HepG2 (cell line): ENCODE results near the gene NBEAL2. TPM values are rescaled to one million over a fixed set of nuclear protein-coding genes. Genes with fewer than 3 reads are reported as not detected.
A peak's percentile ranks its signal among the peaks of the same experiment; 100 is the strongest.

Experiments
- ATAC-seq: fragments of 200-7000 bp; cut with Tn5 transposase; 3 replicates; pipeline ENCODE4 v1.9.1; 2020; ENCODE audit warnings: mild to moderate bottlenecking, moderate library complexity
- BruUV-seq: library from RNA; stranded (reverse); fragments of 400-500 nt; replicated peaks from 2 replicates; lab custom pipeline; 2021; lab: Mats Ljungman, UMichigan
- CTCF ChIA-PET: fragments of 300-600 bp; formaldehyde crosslinking; extraction: SDS; loops from one replicate; lab custom pipeline; 2021; ENCODE audit warnings: low total read pairs, inconsistent platforms, low intra/inter-chr PET ratio; lab: Yijun Ruan, JAX
- POLR2A ChIA-PET: fragments of 350-600 bp; sonication (Branson Sonifier 250); formaldehyde crosslinking; loops from one replicate; lab custom pipeline; 2020; ENCODE audit warnings: antibody characterized with exemption, inconsistent platforms; lab: Yijun Ruan, JAX
- DNase-seq: peaks from one replicate; pipeline ENCODE4 v3.0.0-alpha.2; 2015; ENCODE audit warnings: low spot score
- FAIRE-seq: peaks from 3 replicates; lab custom pipeline; 2011; peaks lifted over from hg19 to GRCh38; lab: Jason Lieb, UNC
- H2AFZ ChIP-seq: one replicate; pipeline ENCODE4 v1.6.1; 2011; ENCODE audit warnings: low read length, inconsistent platforms
- H3K27ac ChIP-seq: fragments of 300-600 bp; 3 replicates; pipeline ENCODE4 v1.8.0; 2011; ENCODE audit warnings: mixed run types, mild to moderate bottlenecking, mixed read lengths, low read length, inconsistent platforms; ENCODE audit not compliant: insufficient read depth; ENCODE audit errors: extremely low read length
- H3K27me3 ChIP-seq, 2 experiments: fragments of 200-600 bp in 1 of 2; 2 replicates in 1 of 2; 3 replicates in 1 of 2; pipeline versions ENCODE4 v1.6.0 to v1.8.0; 2011; ENCODE audit warnings: low read length in 2 of 2, mild to moderate bottlenecking in 2 of 2, moderate library complexity in 2 of 2, inconsistent platforms in 1 of 2; ENCODE audit not compliant: insufficient read depth in 2 of 2, control insufficient read depth in 1 of 2
- H3K36me3 ChIP-seq, 2 experiments: fragments of 200-600 bp in 1 of 2; replicated peaks in 1 of 2; 2 replicates in 1 of 2; 3 replicates in 1 of 2; pipeline versions ENCODE4 v1.5.1 to v1.8.0; 2011; ENCODE audit warnings: low read length in 2 of 2, inconsistent platforms in 1 of 2; ENCODE audit not compliant: insufficient read depth in 2 of 2, control insufficient read depth in 1 of 2
- H3K4me1 ChIP-seq: 2 replicates; pipeline ENCODE4 v1.5.1; 2012; ENCODE audit warnings: low read length, inconsistent platforms; ENCODE audit not compliant: insufficient read depth
- H3K4me2 ChIP-seq: 2 replicates; pipeline ENCODE4 v1.6.0; 2011; ENCODE audit warnings: low read depth, low read length, inconsistent platforms
- H3K4me3 ChIP-seq, 3 experiments: fragments of 200-600 bp in 1 of 3; sonication (generic), shearing (Covaris generic) in 1 of 3; replicated peaks in 1 of 3; 2 replicates each; pipeline ENCODE4 v1.5.1; 2011 to 2016; ENCODE audit warnings: low read length in 3 of 3, inconsistent platforms in 2 of 3, low read depth in 2 of 3, mild to moderate bottlenecking in 2 of 3, control low read depth in 1 of 3, mixed read lengths in 1 of 3; ENCODE audit not compliant: insufficient read depth in 1 of 3
- H3K79me2 ChIP-seq: one replicate; pipeline ENCODE4 v1.6.1; 2011; ENCODE audit warnings: low read length, inconsistent platforms; ENCODE audit not compliant: insufficient read depth
- H3K9ac ChIP-seq: 2 replicates; pipeline ENCODE4 v1.6.0; 2011; ENCODE audit warnings: mild to moderate bottlenecking, low read depth, low read length, inconsistent platforms; ENCODE audit not compliant: insufficient read depth
- H3K9me3 ChIP-seq: 2 replicates; pipeline ENCODE4 v1.5.1; 2012; ENCODE audit warnings: mild to moderate bottlenecking, low read length
- H4K20me1 ChIP-seq: 2 replicates; pipeline ENCODE4 v1.6.0; 2011; ENCODE audit warnings: inconsistent platforms, mild to moderate bottlenecking, low read length, moderate library complexity; ENCODE audit not compliant: insufficient read depth
- ATF6 ChIP-seq: sonication (generic); formaldehyde crosslinking; conservative IDR thresholded peaks from 2 replicates; pipeline ENCODE4 v1.4.0; 2020; ENCODE audit warnings: missing genetic modification reagents
- MIER3 ChIP-seq: IDR thresholded peaks from 2 replicates; pipeline ENCODE4 v1.6.1; 2016; ENCODE audit warnings: missing compliant biosample characterization, borderline replicate concordance
- PHF20 ChIP-seq: sonication (generic); formaldehyde crosslinking; IDR thresholded peaks from 2 replicates; pipeline ENCODE4 v1.5.0; 2020; ENCODE audit warnings: mild to moderate bottlenecking, missing genetic modification reagents
- ZBTB3 ChIP-seq: sonication (generic); formaldehyde crosslinking; IDR thresholded peaks from 2 replicates; pipeline ENCODE4 v1.4.0; 2020; ENCODE audit warnings: low read depth, mild to moderate bottlenecking, moderate library complexity, missing genetic modification reagents, borderline replicate concordance
- ZBTB37 ChIP-seq: sonication (generic); formaldehyde crosslinking; IDR thresholded peaks from 2 replicates; pipeline ENCODE4 v1.4.0; 2020; ENCODE audit warnings: mild to moderate bottlenecking, missing genetic modification reagents
- ZBTB7A ChIP-seq: sonication (generic); formaldehyde crosslinking; IDR thresholded peaks from 2 replicates; pipeline ENCODE4 v1.8.0; 2022; ENCODE audit warnings: mild to moderate bottlenecking, missing genetic modification reagents
- ZFP36 ChIP-seq: fragments of 150-350 bp; IDR thresholded peaks from 2 replicates; pipeline ENCODE4 v1.6.1; 2018; ENCODE audit warnings: borderline replicate concordance, low read length, low read depth; ENCODE audit not compliant: partially characterized antibody
- ZFYVE20 ChIP-seq: sonication (generic); formaldehyde crosslinking; IDR thresholded peaks from 2 replicates; pipeline ENCODE4 v1.8.0; 2023; ENCODE audit warnings: low read depth, mild to moderate bottlenecking, moderate library complexity, missing genetic modification reagents, borderline replicate concordance
- ZMYM3 ChIP-seq: sonication (generic); formaldehyde crosslinking; IDR thresholded peaks from 2 replicates; pipeline ENCODE4 v1.5.1; 2020; ENCODE audit warnings: mild to moderate bottlenecking, missing genetic modification reagents
- ZNF18 ChIP-seq: sonication (generic); formaldehyde crosslinking; IDR thresholded peaks from 2 replicates; pipeline ENCODE4 v1.8.0; 2022; ENCODE audit warnings: mild to moderate bottlenecking, missing genetic modification reagents; ENCODE audit not compliant: insufficient replicate concordance
- ZNF337 ChIP-seq: sonication (generic); formaldehyde crosslinking; IDR thresholded peaks from 2 replicates; pipeline ENCODE4 v1.5.1; 2020; ENCODE audit warnings: missing genetic modification reagents, low read depth, mild to moderate bottlenecking, borderline replicate concordance
- ZNF350 ChIP-seq: sonication (generic); formaldehyde crosslinking; IDR thresholded peaks from 2 replicates; pipeline ENCODE4 v1.4.0; 2020; ENCODE audit warnings: mild to moderate bottlenecking, low read depth, missing genetic modification reagents, borderline replicate concordance
- WGBS: methylation state at CpG from one replicate; pipeline ENCODE4 v1.1.6; 2017; ENCODE audit warnings: low lambda C conversion rate; 5-methylcytosine and 5-hydroxymethylcytosine counted together
- in situ Hi-C: cut with HindIII; loops from 2 replicates; pipeline ENCODE4 v1.10.0; 2017; ENCODE audit warnings: low pct_unique_long_range_greater_than_20kb; ENCODE audit not compliant: extremely low pct_ligation_motif_present
- intact Hi-C: fragments of 100-400 bp; cut with micrococcal nuclease; formaldehyde crosslinking; loops from one replicate; pipeline ENCODE4 v1.10.0; 2022; ENCODE audit not compliant: unreplicated experiment
- polyA plus RNA-seq, 8 experiments: library from polyadenylated mRNA; depleted of rRNA in 3 of 8; stranded (reverse) in 7 of 8; unstranded in 1 of 8; fragments of >200 nt; fragmentation: Illumina TruSeq in 4 of 8; extraction: Trizol in 4 of 8; gene quantifications; 2 replicates each; pipeline versions ENCODE4 v1.2.1 to v1.2.3, GENCODE V29; 2011 to 2016; ENCODE audit warnings: low read depth in 4 of 8, missing spikeins in 1 of 8, mixed read lengths in 1 of 8; ENCODE audit not compliant: insufficient read depth in 1 of 8
- total RNA-seq, 5 experiments: library from RNA; depleted of rRNA; stranded (reverse); fragments of >200 nt; fragmentation: Illumina TruSeq; extraction: Trizol; gene quantifications; 2 replicates each; pipeline ENCODE4 v1.2.3, GENCODE V29; 2016; ENCODE audit warnings: low read depth in 1 of 5

The NBEAL2 gene
- total and polyA plus RNA-seq, 2 of the 13 experiments (the other 11 are each of a cell fraction or from before 2014, with no cell fraction given), result 9.7 to 12.4 TPM

DNA sequence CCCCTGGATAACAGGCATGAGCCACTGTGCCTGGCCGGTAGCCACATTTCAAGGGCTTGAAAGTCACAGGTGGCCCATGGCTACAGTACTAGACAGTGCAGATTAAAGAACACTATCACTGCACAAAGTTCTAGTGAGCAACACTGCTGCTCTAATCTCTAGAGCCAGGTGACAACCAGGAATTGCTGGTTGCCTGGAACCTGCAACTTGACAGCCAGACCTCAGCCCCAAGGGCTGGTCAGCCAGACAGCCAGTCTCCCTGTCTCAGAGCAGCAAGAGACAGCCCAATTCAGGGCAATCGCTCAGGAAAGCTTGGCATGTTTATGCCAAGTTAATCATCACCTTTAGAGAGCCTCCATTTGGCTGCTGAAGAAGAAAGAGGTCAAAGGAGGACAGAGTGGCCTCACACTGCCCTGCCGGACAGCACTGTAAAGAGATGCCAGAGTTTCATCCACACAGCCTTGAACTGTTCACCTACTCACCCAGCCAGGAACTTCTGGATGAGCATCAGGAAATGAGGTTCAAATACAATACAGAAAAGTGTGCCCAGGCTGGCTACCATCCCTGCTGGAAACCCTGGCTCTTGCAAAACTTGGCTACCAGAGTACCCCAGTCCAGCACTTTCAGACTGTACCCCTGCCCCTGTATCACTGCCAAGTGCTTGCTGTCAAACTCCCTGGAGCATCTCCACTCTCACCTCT is 8.9 kb upstream of the NBEAL2 start (continued):
- TF ChIP-seq ZBTB3 (no peak), MIER3 (CRISPR knock-in tag) (peak; percentile 70; the same call in 1 of the 2 replicates), PHF20 (CRISPR knock-in tag) (no peak), ZFYVE20 (CRISPR knock-in tag) (no peak), ZMYM3 (CRISPR knock-in tag) (peak; percentile 83), ZNF337 (CRISPR knock-in tag) (no peak), ZBTB37 (CRISPR knock-in tag) (no peak)
- TF ChIP-seq, all 625 proteins: peak for 190

- no TSS peak for BruUV-seq
- Histone ChIP-seq H3K27ac (peak overlapping the region; percentile 74), H3K79me2 (peaks cover 93% of the 10 kb centered on the region), H3K4me3 (peak overlapping the region in 2 of 3 experiments; percentile 12 to 57; a peak in 2 of 6 replicates), H3K27me3 (no peaks in the 10 kb centered on the region; a peak in 1 of 5 replicates), H4K20me1 (peaks cover 69% of the 10 kb centered on the region), H3K36me3 (peaks cover 1 to 19% of the 10 kb centered on the region in 2 experiments; a peak in 4 of 5 replicates), H3K4me2 (peak overlapping the region; percentile 73), H3K9me3 (no peaks in the 10 kb centered on the region), H3K9ac (peak overlapping the region; percentile 37; the same call in 1 of the 2 replicates), H3K4me1 (peaks cover 85% of the 10 kb centered on the region), H2AFZ (no peak overlapping the region)
- 29% methylated on average over 6 of the region's 6 CpGs for WGBS
- intact Hi-C loops, result loop anchor here (10.0 kb wide), 1 partner anchor 46 kb away; no protein-coding TSS in a partner anchor
- ChIA-PET POLR2A (interaction anchor here (1.0 to 2.2 kb wide), 6 partner anchors 8 to 408 kb away, joined by 3 to 6 read pairs (median 5); partner anchors contain the start of gene NBEAL2), CTCF (no interaction called here)
- peak; percentile 1; the same call in 2 of the 3 replicates for ATAC-seq
- no peak for DNase-seq
- no peak for FAIRE-seq
- in situ Hi-C loops, result no loop called here
- TF ChIP-seq ATF6 (CRISPR knock-in tag), result no peak
- TF ChIP-seq ZNF350 (CRISPR knock-in tag), result 0 out of 2 replicates have a peak, but pooled peaks have one; percentile 1
- TF ChIP-seq ZFP36, result no peak
- peak; percentile 28; the same call in 1 of the 2 replicates for TF ChIP-seq ZBTB7A (CRISPR knock-in tag)
- peak; percentile 5 for TF ChIP-seq ZNF18 (CRISPR knock-in tag)
Measured at GRCh38 chr3:46971151-46971550, 8.3 kb upstream of the NBEAL2 start.
